H9 (cell line): ENCODE results near the gene PGAM1. TPM values are rescaled to one million over a fixed set of nuclear protein-coding genes. Genes with fewer than 3 reads are reported as not detected.

Source experiments
- DNase-seq: peaks from one replicate; pipeline ENCODE4 v3.0.0-alpha.2; 2017
- H2AFZ ChIP-seq: one replicate; pipeline ENCODE4 v1.6.1; 2013; ENCODE audit warnings: mild to moderate bottlenecking, low read length, control low read depth, moderate library complexity
- H2AK5ac ChIP-seq: 2 replicates; pipeline ENCODE4 v1.6.1; 2013; ENCODE audit warnings: low read length, control low read depth, mixed read lengths; ENCODE audit not compliant: insufficient read length
- H2BK120ac ChIP-seq: one replicate; pipeline ENCODE4 v1.6.1; 2013; ENCODE audit warnings: low read depth, mild to moderate bottlenecking, low read length, control low read depth, inconsistent platforms; ENCODE audit not compliant: poor library complexity, severe bottlenecking
- H2BK12ac ChIP-seq: 2 replicates; pipeline ENCODE4 v1.6.1; 2013; ENCODE audit warnings: low read length, control low read depth, mixed read lengths, low read depth; ENCODE audit not compliant: insufficient read length
- H2BK15ac ChIP-seq: 2 replicates; pipeline ENCODE4 v1.6.1; 2013; ENCODE audit warnings: low read depth, low read length, control low read depth
- H2BK20ac ChIP-seq: one replicate; pipeline ENCODE4 v1.6.1; 2013; ENCODE audit warnings: low read depth, mild to moderate bottlenecking, low read length, control low read depth, inconsistent platforms; ENCODE audit not compliant: poor library complexity, severe bottlenecking
- H2BK5ac ChIP-seq: 2 replicates; pipeline ENCODE4 v1.6.1; 2013; ENCODE audit warnings: low read length, control low read depth, mixed read lengths; ENCODE audit not compliant: insufficient read length
- H3K14ac ChIP-seq: 2 replicates; pipeline ENCODE4 v1.6.1; 2013; ENCODE audit warnings: low read length, control low read depth; ENCODE audit not compliant: insufficient read depth
- H3K18ac ChIP-seq: 2 replicates; pipeline ENCODE4 v1.6.1; 2013; ENCODE audit warnings: low read depth, mild to moderate bottlenecking, mixed read lengths, low read length, control low read depth; ENCODE audit not compliant: insufficient read length
- H3K23ac ChIP-seq: 2 replicates; pipeline ENCODE4 v1.6.1; 2013; ENCODE audit warnings: low read length, control low read depth, mixed read lengths, low read depth; ENCODE audit not compliant: insufficient read length
- H3K23me2 ChIP-seq: 2 replicates; pipeline ENCODE4 v1.6.1; 2013; ENCODE audit warnings: low read depth, mild to moderate bottlenecking, mixed read lengths, low read length, control low read depth; ENCODE audit not compliant: insufficient read length, poor library complexity, severe bottlenecking
- H3K27ac ChIP-seq: 2 replicates; pipeline ENCODE4 v1.5.1; 2013; ENCODE audit warnings: low read length, control low read depth, mixed read lengths, low read depth; ENCODE audit not compliant: insufficient read length
- H3K27me3 ChIP-seq: 2 replicates; pipeline ENCODE4 v1.6.1; 2013; ENCODE audit warnings: low read length, control low read depth, inconsistent platforms; ENCODE audit not compliant: insufficient read depth
- H3K4ac ChIP-seq: 2 replicates; pipeline ENCODE4 v1.6.1; 2013; ENCODE audit warnings: low read depth, mild to moderate bottlenecking, control low read depth, inconsistent platforms, low read length, moderate library complexity
- H3K4me1 ChIP-seq: 2 replicates; pipeline ENCODE4 v1.6.1; 2013; ENCODE audit warnings: low read length, control low read depth, inconsistent platforms; ENCODE audit not compliant: insufficient read depth
- H3K4me2 ChIP-seq: 2 replicates; pipeline ENCODE4 v1.6.1; 2013; ENCODE audit warnings: low read length, control low read depth, mixed read lengths; ENCODE audit not compliant: insufficient read length, insufficient read depth
- H3K56ac ChIP-seq: 2 replicates; pipeline ENCODE4 v1.6.1; 2013; ENCODE audit warnings: low read depth, mild to moderate bottlenecking, mixed read lengths, low read length, control low read depth; ENCODE audit not compliant: insufficient read length
- H3K79me1 ChIP-seq: 2 replicates; pipeline ENCODE4 v1.6.1; 2013; ENCODE audit warnings: low read depth, mild to moderate bottlenecking, moderate library complexity, low read length, control low read depth, inconsistent platforms; ENCODE audit not compliant: insufficient read depth, poor library complexity, severe bottlenecking
- H3K79me2 ChIP-seq: 2 replicates; pipeline ENCODE4 v1.6.1; 2013; ENCODE audit warnings: low read length, control low read depth, inconsistent platforms; ENCODE audit not compliant: insufficient read depth
- H3K9ac ChIP-seq: 2 replicates; pipeline ENCODE4 v1.6.1; 2013; ENCODE audit warnings: low read length, control low read depth, mixed read lengths; ENCODE audit not compliant: insufficient read length; ENCODE audit errors: extremely low read depth
- H3K9me3 ChIP-seq: one replicate; pipeline ENCODE4 v1.6.1; 2013; ENCODE audit warnings: low read depth, low read length, inconsistent platforms; ENCODE audit not compliant: control insufficient read depth
- H3T11ph ChIP-seq: one replicate; pipeline ENCODE4 v1.6.1; 2013; ENCODE audit warnings: mild to moderate bottlenecking, low read length, control low read depth, inconsistent platforms
- H4K20me1 ChIP-seq: one replicate; pipeline ENCODE4 v1.6.1; 2013; ENCODE audit not compliant: control insufficient read depth, insufficient read length, insufficient read depth
- H4K5ac ChIP-seq: 2 replicates; pipeline ENCODE4 v1.6.1; 2013; ENCODE audit warnings: low read depth, mild to moderate bottlenecking, mixed read lengths, low read length, control low read depth; ENCODE audit not compliant: insufficient read length
- H4K8ac ChIP-seq: replicated peaks from 2 replicates; pipeline ENCODE4 v1.6.1; 2013; ENCODE audit warnings: low read length, control low read depth, mixed read lengths, low read depth; ENCODE audit not compliant: insufficient read length
- H4K91ac ChIP-seq: 2 replicates; pipeline ENCODE4 v1.6.1; 2013; ENCODE audit warnings: low read depth, mild to moderate bottlenecking, moderate library complexity, mixed read lengths, low read length, control low read depth; ENCODE audit not compliant: insufficient read length
- H3K27ac Mint-ChIP-seq, 3 experiments: 2 replicates in 2 of 3; 3 replicates in 1 of 3; pipeline ENCODE4 v1.8.0; 2020 to 2021; ENCODE audit warnings: mixed read lengths in 3 of 3, mild to moderate bottlenecking in 1 of 3, moderate library complexity in 1 of 3
- H3K27me3 Mint-ChIP-seq: 2 replicates; pipeline ENCODE4 v1.8.0; 2021; ENCODE audit warnings: low read depth, mild to moderate bottlenecking, moderate library complexity, mixed read lengths
- H3K36me3 Mint-ChIP-seq, 3 experiments: 2 replicates in 2 of 3; 3 replicates in 1 of 3; pipeline ENCODE4 v1.8.0; 2020 to 2021; ENCODE audit warnings: low read depth in 3 of 3, mixed read lengths in 3 of 3; ENCODE audit not compliant: insufficient read depth in 1 of 3
- H3K4me1 Mint-ChIP-seq, 2 experiments: 2 replicates each; pipeline ENCODE4 v1.8.0; 2020; ENCODE audit warnings: mixed read lengths in 2 of 2
- H3K4me3 Mint-ChIP-seq, 2 experiments: 2 replicates in 1 of 2; 3 replicates in 1 of 2; pipeline ENCODE4 v1.8.0; 2020 to 2021; ENCODE audit warnings: mild to moderate bottlenecking in 2 of 2, mixed read lengths in 2 of 2, moderate library complexity in 1 of 2
- H3K9me3 Mint-ChIP-seq, 2 experiments: 2 replicates in 1 of 2; 3 replicates in 1 of 2; pipeline ENCODE4 v1.8.0; 2020; ENCODE audit warnings: mild to moderate bottlenecking in 2 of 2, mixed read lengths in 2 of 2, moderate library complexity in 1 of 2
- CTCF ChIP-seq: fragments of 200-600 bp; sonication (generic); conservative IDR thresholded peaks from 3 replicates; pipeline ENCODE4 v1.8.0; 2021; ENCODE audit warnings: antibody characterized with exemption, mild to moderate bottlenecking
- WGBS: extraction: QIAGEN DNeasy Blood & Tissue Kit; methylation state at CpG from one replicate; pipeline ENCODE4 v1.1.7; 2013; ENCODE audit warnings: missing lambda C conversion rate, low lambda C conversion rate, mixed read lengths; ENCODE audit not compliant: insufficient read length; ENCODE audit errors: extremely low coverage; 5-methylcytosine and 5-hydroxymethylcytosine counted together
- total RNA-seq: library from RNA; stranded (reverse); gene quantifications from 2 replicates; pipeline ENCODE4 v1.2.1, GENCODE V29; 2021

Gene PGAM1
- total RNA-seq, 1 experiment from 2014 or later, result 932 TPM

GRCh38 chr10:97381626-97382025 is 44.4 kb upstream of the PGAM1 start:
- Histone ChIP-seq H3K4me1 (no peaks in the 10 kb centered on the region), H4K5ac (no peak overlapping the region), H2BK5ac (no peak overlapping the region), H3K27ac (no peak overlapping the region), H3K18ac (no peak overlapping the region), H2AK5ac (no peak overlapping the region), H3T11ph (no peak overlapping the region), H2BK120ac (no peak overlapping the region), H3K56ac (no peak overlapping the region), H3K4me2 (no peak overlapping the region), H3K23me2 (no peaks in the 10 kb centered on the region), H4K8ac (no peak overlapping the region), H4K91ac (no peak overlapping the region), H3K14ac (no peak overlapping the region), H2BK12ac (no peak overlapping the region), H3K79me1 (no peaks in the 10 kb centered on the region), H2AFZ (no peak overlapping the region), H3K23ac (no peak overlapping the region), H2BK15ac (no peak overlapping the region), H2BK20ac (no peak overlapping the region), H3K27me3 (no peaks in the 10 kb centered on the region), H3K9me3 (no peaks in the 10 kb centered on the region), H3K79me2 (no peaks in the 10 kb centered on the region), H3K4ac (no peak overlapping the region), H3K9ac (no peak overlapping the region), H4K20me1 (no peaks in the 10 kb centered on the region)
- Mint-ChIP-seq H3K4me1 (no peaks in the 10 kb centered on the region), H3K36me3 (peaks cover 21 to 74% (median 30%) of the 10 kb centered on the region in 3 experiments; a peak in 6 of 7 replicates), H3K4me3 (no peak overlapping the region), H3K27me3 (no peaks in the 10 kb centered on the region), H3K9me3 (no peaks in the 10 kb centered on the region), H3K27ac (no peak overlapping the region)
- TF ChIP-seq CTCF, result no peak
- WGBS, result no CpG with 5 or more reads among the region's 8 CpGs
- no peak for DNase-seq
